Measurements from ENCODE around the gene ZNF827. TPM values are rescaled to one million over a fixed set of nuclear protein-coding genes. Genes with fewer than 3 reads are reported as not detected.

Gene ZNF827
- total and polyA plus RNA-seq, 2 donors = 10.2 to 12.1 TPM

DNA sequence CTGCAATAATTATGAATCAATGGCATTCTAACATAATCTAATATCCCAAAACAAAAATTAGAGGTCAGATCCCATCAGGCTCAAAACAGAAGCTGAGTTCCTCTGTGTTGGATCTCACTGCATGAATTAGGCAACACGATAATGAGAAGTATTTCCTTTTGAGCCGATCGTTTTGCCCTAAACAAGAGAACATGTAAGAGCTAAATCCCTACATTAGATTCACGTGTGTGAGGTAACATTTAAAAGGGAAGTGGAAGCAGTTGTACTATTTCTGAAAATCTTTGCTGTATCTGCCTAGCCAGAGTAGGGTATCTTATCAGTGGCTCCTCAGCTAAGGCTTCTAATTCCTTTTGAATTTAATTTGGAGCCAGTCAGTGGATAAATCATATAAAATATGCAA is 143.1 kb downstream of the ZNF827 start:
- Histone ChIP-seq H3K27ac (ENCODE audit: low read depth in 1 of 2, low read length in 1 of 2) (no peak overlapping the region), H3K27me3 (ENCODE audit: control insufficient read depth in 2 of 2, insufficient read depth in 1 of 2, low read length in 1 of 2) (no peaks in the 10 kb centered on the region), H3K36me3 (ENCODE audit: control insufficient read depth in 2 of 2, insufficient read depth in 2 of 2, low read length in 1 of 2) (peaks cover 0 to 31% of the 10 kb centered on the region in 2 donors), H3K4me3 (ENCODE audit: low read length in 2 of 2) (no peak overlapping the region), H3K4me1 (ENCODE audit: control insufficient read depth in 2 of 2, insufficient read depth in 2 of 2, low read length in 2 of 2) (no peaks in the 10 kb centered on the region), H3K9me3 (ENCODE audit: control insufficient read depth in 2 of 2, insufficient read depth in 1 of 2, low read length in 1 of 2) (no peaks in the 10 kb centered on the region)
- 86% methylated on average over 4 of the region's 4 CpGs for WGBS
- no peak for DNase-seq (ENCODE audit: low read depth in 6 of 9, low spot score in 9 of 9)

DNA sequence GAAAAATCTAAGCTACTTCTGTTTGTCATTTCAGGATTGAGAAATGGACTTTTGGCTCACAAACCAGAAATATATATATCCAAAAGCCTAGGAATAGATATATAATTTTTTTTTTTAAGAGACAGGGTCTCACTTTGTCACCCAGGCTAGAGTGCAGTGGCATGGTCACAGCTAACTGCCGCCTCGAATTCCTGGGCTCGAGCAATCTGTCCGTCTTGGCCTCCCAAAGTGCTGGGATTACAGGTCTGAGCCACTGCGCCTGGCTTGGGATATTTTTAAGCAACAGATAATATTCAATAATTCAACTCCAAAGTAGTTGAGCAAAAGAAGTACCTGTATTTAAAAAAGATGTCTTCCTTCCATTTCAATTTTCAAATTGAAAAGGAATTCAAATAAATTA is 146.2 kb downstream of the ZNF827 start:
- Histone ChIP-seq H3K36me3 (ENCODE audit: control insufficient read depth in 2 of 2, insufficient read depth in 2 of 2, low read length in 1 of 2) (peaks cover 0 to 23% of the 10 kb centered on the region in 2 donors), H3K9me3 (ENCODE audit: control insufficient read depth in 2 of 2, insufficient read depth in 1 of 2, low read length in 1 of 2) (no peaks in the 10 kb centered on the region), H3K27me3 (ENCODE audit: control insufficient read depth in 2 of 2, insufficient read depth in 1 of 2, low read length in 1 of 2) (no peaks in the 10 kb centered on the region), H3K4me3 (ENCODE audit: low read length in 2 of 2) (no peak overlapping the region), H3K27ac (ENCODE audit: low read depth in 1 of 2, low read length in 1 of 2) (no peak overlapping the region), H3K4me1 (ENCODE audit: control insufficient read depth in 2 of 2, insufficient read depth in 2 of 2, low read length in 2 of 2) (no peaks in the 10 kb centered on the region)
- over 99% methylated on average over 5 of the region's 5 CpGs for WGBS
- DNase-seq (ENCODE audit: low read depth in 6 of 9, low spot score in 9 of 9) = no peak

DNA sequence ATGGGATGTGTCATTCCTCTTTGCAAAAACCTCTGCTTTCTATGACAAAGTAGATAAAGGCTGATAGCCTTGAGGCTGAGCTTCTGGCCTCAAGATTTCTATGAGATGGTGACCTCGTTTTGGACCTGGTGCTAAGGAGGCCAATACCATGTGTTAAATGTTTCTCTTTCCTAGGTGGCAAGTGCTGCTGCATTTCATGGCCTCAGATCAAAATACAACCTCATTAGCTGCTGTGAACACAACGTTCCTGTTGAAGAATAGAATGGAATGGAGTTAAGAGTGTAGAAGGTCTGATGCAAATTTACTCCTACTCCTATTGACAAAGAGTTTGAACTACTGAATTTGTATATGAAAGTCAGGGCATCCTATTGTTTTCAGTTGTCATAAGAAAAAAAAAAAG is 146.6 kb downstream of the ZNF827 start:
- peaks cover 0 to 20% of the 10 kb centered on the region in 2 donors for H3K36me3 ChIP-seq (ENCODE audit: control insufficient read depth in 2 of 2, insufficient read depth in 2 of 2, low read length in 1 of 2)
- 48% methylated on average over 2 of the region's 2 CpGs for WGBS
- H3K4me1 ChIP-seq (ENCODE audit: control insufficient read depth in 2 of 2, insufficient read depth in 2 of 2, low read length in 2 of 2) = no peaks in the 10 kb centered on the region
- H3K4me3 ChIP-seq (ENCODE audit: low read length in 2 of 2) = no peak overlapping the region
- H3K27me3 ChIP-seq (ENCODE audit: control insufficient read depth in 2 of 2, insufficient read depth in 1 of 2, low read length in 1 of 2) = no peaks in the 10 kb centered on the region
- no peaks in the 10 kb centered on the region for H3K9me3 ChIP-seq (ENCODE audit: control insufficient read depth in 2 of 2, insufficient read depth in 1 of 2, low read length in 1 of 2)
- H3K27ac ChIP-seq (ENCODE audit: low read depth in 1 of 2, low read length in 1 of 2) = no peak overlapping the region
- DNase-seq (ENCODE audit: low read depth in 6 of 9, low spot score in 9 of 9) = no peak

DNA sequence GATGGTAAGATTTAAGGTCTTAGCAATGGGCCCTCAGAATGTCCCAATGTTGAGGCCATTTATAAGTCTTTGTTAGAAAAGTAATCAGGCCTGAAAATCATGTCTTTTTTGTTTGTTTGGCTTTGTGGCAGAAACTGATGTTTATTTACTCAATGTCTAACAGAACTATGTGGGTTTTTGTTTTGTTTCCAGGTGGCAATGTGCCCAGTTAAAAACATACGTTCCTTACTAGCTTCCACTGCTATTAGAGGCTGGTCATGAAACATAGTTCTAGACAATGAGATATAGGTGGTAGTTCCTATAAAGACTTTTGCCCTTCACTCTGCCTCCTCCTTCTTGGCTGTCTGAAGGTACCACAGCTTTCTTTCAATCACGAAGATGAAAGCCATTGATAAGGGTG is 149.9 kb downstream of the ZNF827 start:
- H3K27ac ChIP-seq (ENCODE audit: low read depth in 1 of 2, low read length in 1 of 2) = no peak overlapping the region
- H3K4me1 ChIP-seq (ENCODE audit: control insufficient read depth in 2 of 2, insufficient read depth in 2 of 2, low read length in 2 of 2) = no peaks in the 10 kb centered on the region
- H3K36me3 ChIP-seq (ENCODE audit: control insufficient read depth in 2 of 2, insufficient read depth in 2 of 2, low read length in 1 of 2) = peaks cover 0 to 13% of the 10 kb centered on the region in 2 donors
- no peak for DNase-seq (ENCODE audit: low read depth in 6 of 9, low spot score in 9 of 9)
- WGBS = 95% methylated on average over 2 of the region's 2 CpGs
- H3K27me3 ChIP-seq (ENCODE audit: control insufficient read depth in 2 of 2, insufficient read depth in 1 of 2, low read length in 1 of 2) = no peaks in the 10 kb centered on the region
- no peaks in the 10 kb centered on the region for H3K9me3 ChIP-seq (ENCODE audit: control insufficient read depth in 2 of 2, insufficient read depth in 1 of 2, low read length in 1 of 2)
- no peak overlapping the region for H3K4me3 ChIP-seq (ENCODE audit: low read length in 2 of 2)

DNA sequence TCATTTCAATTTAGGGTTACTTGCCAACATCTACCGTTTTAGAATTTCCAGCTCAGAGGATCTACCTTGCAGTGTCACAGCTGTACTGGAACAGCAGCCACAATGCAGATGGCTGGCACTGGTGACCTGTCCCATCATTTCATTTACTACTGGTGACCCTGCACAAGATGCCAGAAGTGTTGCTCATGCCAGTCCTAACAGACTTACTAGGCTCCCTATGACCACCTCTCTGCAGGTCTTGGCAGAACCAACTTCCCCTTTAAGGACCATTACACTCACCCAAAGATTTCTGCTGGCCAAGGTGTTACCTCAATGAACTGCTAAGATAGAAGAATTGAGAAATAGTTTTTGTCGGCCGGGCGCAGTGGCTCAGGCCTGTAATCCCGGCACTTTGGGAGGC is 151.8 kb downstream of the ZNF827 start:
- no peaks in the 10 kb centered on the region for H3K4me1 ChIP-seq (ENCODE audit: control insufficient read depth in 2 of 2, insufficient read depth in 2 of 2, low read length in 2 of 2)
- H3K9me3 ChIP-seq (ENCODE audit: control insufficient read depth in 2 of 2, insufficient read depth in 1 of 2, low read length in 1 of 2) = no peaks in the 10 kb centered on the region
- peaks cover 4 to 16% of the 10 kb centered on the region in 2 donors for H3K36me3 ChIP-seq (ENCODE audit: control insufficient read depth in 2 of 2, insufficient read depth in 2 of 2, low read length in 1 of 2)
- WGBS = 97% methylated on average over 5 of the region's 5 CpGs
- no peak for DNase-seq (ENCODE audit: low read depth in 6 of 9, low spot score in 9 of 9)
- H3K27me3 ChIP-seq (ENCODE audit: control insufficient read depth in 2 of 2, insufficient read depth in 1 of 2, low read length in 1 of 2) = no peaks in the 10 kb centered on the region
- no peak overlapping the region for H3K4me3 ChIP-seq (ENCODE audit: low read length in 2 of 2)
- H3K27ac ChIP-seq (ENCODE audit: low read depth in 1 of 2, low read length in 1 of 2) = no peak overlapping the region

DNA sequence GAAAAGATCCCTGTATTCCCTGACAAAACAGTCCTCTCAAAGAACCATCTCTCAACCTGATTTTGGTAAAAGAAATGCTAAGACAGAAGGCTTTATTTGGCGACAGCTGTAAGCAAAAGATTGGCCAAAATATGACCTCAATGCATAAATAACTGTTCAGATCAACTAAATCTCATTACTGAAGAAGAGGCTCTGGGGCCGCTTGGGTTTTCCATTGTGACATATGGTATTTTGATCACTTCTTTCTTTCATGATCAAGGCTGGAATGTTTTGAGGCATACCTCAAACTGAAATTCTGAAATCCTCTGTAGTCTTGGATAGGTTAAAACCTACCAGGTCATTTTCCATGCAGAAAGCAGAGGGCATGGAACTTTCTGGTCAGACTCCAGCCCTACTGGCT is 152.4 kb downstream of the ZNF827 start:
- no peaks in the 10 kb centered on the region for H3K4me1 ChIP-seq (ENCODE audit: control insufficient read depth in 2 of 2, insufficient read depth in 2 of 2, low read length in 2 of 2)
- no peaks in the 10 kb centered on the region for H3K9me3 ChIP-seq (ENCODE audit: control insufficient read depth in 2 of 2, insufficient read depth in 1 of 2, low read length in 1 of 2)
- no peak for DNase-seq (ENCODE audit: low read depth in 6 of 9, low spot score in 9 of 9)
- H3K27me3 ChIP-seq (ENCODE audit: control insufficient read depth in 2 of 2, insufficient read depth in 1 of 2, low read length in 1 of 2) = no peaks in the 10 kb centered on the region
- peaks cover 4 to 19% of the 10 kb centered on the region in 2 donors for H3K36me3 ChIP-seq (ENCODE audit: control insufficient read depth in 2 of 2, insufficient read depth in 2 of 2, low read length in 1 of 2)
- 95% methylated on average over 2 of the region's 2 CpGs for WGBS
- no peak overlapping the region for H3K27ac ChIP-seq (ENCODE audit: low read depth in 1 of 2, low read length in 1 of 2)
- no peak overlapping the region for H3K4me3 ChIP-seq (ENCODE audit: low read length in 2 of 2)

DNA sequence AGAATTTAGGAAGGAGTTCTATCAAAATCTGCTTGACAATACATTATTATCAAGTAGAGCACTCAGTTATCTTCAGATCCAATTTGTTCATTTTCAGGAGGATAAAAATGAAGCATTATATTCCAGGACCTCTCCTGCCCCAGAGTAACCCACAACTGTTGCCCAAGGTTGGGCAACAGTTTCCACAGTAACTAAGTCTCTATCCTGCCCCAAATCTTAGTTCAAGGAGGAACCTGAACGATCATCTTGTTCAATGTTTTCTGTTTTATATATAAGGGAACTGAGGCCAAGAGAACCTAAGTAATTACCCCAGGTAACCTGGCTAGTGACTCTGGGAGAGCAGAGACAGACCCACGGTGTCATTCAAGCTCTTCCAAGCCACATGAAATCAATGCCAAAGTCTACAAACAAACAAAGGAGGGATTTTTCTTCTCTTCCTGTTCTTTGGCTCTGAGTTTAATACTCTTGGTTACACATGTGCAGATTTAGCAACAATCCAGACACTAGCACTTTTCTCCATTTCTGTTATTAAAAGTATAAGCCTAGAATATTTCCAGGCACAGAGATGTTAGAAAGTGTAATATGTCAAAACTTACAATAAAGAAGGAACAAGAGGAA is 153.1 kb downstream of the ZNF827 start:
- peaks cover 4 to 14% of the 10 kb centered on the region in 2 donors for H3K36me3 ChIP-seq (ENCODE audit: control insufficient read depth in 2 of 2, insufficient read depth in 2 of 2, low read length in 1 of 2)
- H3K9me3 ChIP-seq (ENCODE audit: control insufficient read depth in 2 of 2, insufficient read depth in 1 of 2, low read length in 1 of 2) = no peaks in the 10 kb centered on the region
- H3K4me1 ChIP-seq (ENCODE audit: control insufficient read depth in 2 of 2, insufficient read depth in 2 of 2, low read length in 2 of 2) = no peaks in the 10 kb centered on the region
- H3K4me3 ChIP-seq (ENCODE audit: low read length in 2 of 2) = no peak overlapping the region
- no peaks in the 10 kb centered on the region for H3K27me3 ChIP-seq (ENCODE audit: control insufficient read depth in 2 of 2, insufficient read depth in 1 of 2, low read length in 1 of 2)
- DNase-seq (ENCODE audit: low read depth in 6 of 9, low spot score in 9 of 9) = no peak
- WGBS = 87% methylated on average over 2 of the region's 2 CpGs
- H3K27ac ChIP-seq (ENCODE audit: low read depth in 1 of 2, low read length in 1 of 2) = no peak overlapping the region

DNA sequence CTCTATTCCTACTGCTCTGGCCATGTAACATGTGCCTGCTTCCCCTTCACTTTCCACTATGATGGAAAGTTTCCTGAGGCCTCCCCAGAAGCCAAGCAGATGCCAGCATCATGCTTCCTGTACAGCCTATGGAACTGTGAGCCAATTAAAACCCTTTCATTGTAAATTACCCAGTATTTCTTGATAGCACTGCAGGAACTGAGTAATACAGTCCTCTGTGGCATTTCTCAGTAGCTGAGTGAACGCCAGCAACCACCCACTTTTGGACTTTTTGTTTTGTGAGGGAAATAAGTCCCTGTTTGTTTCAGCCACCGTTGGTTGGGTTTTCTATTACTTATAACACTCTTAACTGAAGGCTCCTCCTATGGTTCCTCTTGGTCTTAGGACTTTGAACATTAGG is 154.6 kb downstream of the ZNF827 start:
- H3K4me1 ChIP-seq (ENCODE audit: control insufficient read depth in 2 of 2, insufficient read depth in 2 of 2, low read length in 2 of 2) = peaks cover 0 to 3% of the 10 kb centered on the region in 2 donors
- WGBS = 97% methylated on average over 2 of the region's 2 CpGs
- no peak overlapping the region for H3K4me3 ChIP-seq (ENCODE audit: low read length in 2 of 2)
- no peak for DNase-seq (ENCODE audit: low read depth in 6 of 9, low spot score in 9 of 9)
- peaks cover 7 to 21% of the 10 kb centered on the region in 2 donors for H3K36me3 ChIP-seq (ENCODE audit: control insufficient read depth in 2 of 2, insufficient read depth in 2 of 2, low read length in 1 of 2)
- H3K27ac ChIP-seq (ENCODE audit: low read depth in 1 of 2, low read length in 1 of 2) = no peak overlapping the region
- H3K9me3 ChIP-seq (ENCODE audit: control insufficient read depth in 2 of 2, insufficient read depth in 1 of 2, low read length in 1 of 2) = no peaks in the 10 kb centered on the region
- no peaks in the 10 kb centered on the region for H3K27me3 ChIP-seq (ENCODE audit: control insufficient read depth in 2 of 2, insufficient read depth in 1 of 2, low read length in 1 of 2)

DNA sequence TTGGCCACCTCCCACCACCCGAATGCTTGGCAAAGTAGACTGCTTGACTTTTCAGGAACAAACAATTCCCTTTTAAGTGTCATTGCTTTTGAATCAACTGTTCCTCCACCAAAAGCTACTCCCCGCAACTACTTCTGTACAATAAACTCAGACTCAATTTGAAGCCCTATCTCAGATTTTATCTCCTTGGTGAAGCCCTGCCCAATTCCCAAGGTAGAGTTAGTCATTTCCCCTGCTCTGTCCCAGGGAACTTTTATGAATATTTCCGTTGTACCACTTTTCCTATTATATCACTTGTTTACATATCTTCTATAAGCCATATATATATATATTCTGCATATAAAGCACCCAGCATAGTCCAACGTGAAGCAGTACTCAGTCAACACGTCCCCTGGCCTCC is 155.9 kb downstream of the ZNF827 start:
- no peak for DNase-seq (ENCODE audit: low read depth in 6 of 9, low spot score in 9 of 9)
- peaks cover 8 to 28% of the 10 kb centered on the region in 2 donors for H3K36me3 ChIP-seq (ENCODE audit: control insufficient read depth in 2 of 2, insufficient read depth in 2 of 2, low read length in 1 of 2)
- 96% methylated on average over 5 of the region's 5 CpGs for WGBS
- H3K9me3 ChIP-seq (ENCODE audit: control insufficient read depth in 2 of 2, insufficient read depth in 1 of 2, low read length in 1 of 2) = no peaks in the 10 kb centered on the region
- H3K27ac ChIP-seq (ENCODE audit: low read depth in 1 of 2, low read length in 1 of 2) = no peak overlapping the region
- no peak overlapping the region for H3K4me3 ChIP-seq (ENCODE audit: low read length in 2 of 2)
- H3K27me3 ChIP-seq (ENCODE audit: control insufficient read depth in 2 of 2, insufficient read depth in 1 of 2, low read length in 1 of 2) = no peaks in the 10 kb centered on the region
- peaks cover 0 to 3% of the 10 kb centered on the region in 2 donors for H3K4me1 ChIP-seq (ENCODE audit: control insufficient read depth in 2 of 2, insufficient read depth in 2 of 2, low read length in 2 of 2)
